Mucosa of descending colon (tissue), 3 donors: ENCODE measurements around the gene PIK3CA. TPM values are rescaled to one million over a fixed set of nuclear protein-coding genes. Genes with fewer than 3 reads are reported as not detected.
"Not testable (repeated sequence)": the region's sequence is repeated elsewhere in the genome, so short reads cannot be mapped to it uniquely, and the experiment has no call there.

Experiments used
- ATAC-seq: fragments of 200-7000 bp; cut with Tn5 transposase; one replicate; pipeline ENCODE4 v1.9.1; 2020; ENCODE audit warnings: mild to moderate bottlenecking, moderate library complexity
- DNase-seq, 3 donors: peaks; one replicate each; pipeline ENCODE4 v3.0.0-alpha.2; 2020
- H3K36me3 ChIP-seq: fragments of 200-600 bp; one replicate; pipeline ENCODE4 v1.8.0; 2021; ENCODE audit warnings: low read depth, mild to moderate bottlenecking
- H3K4me1 ChIP-seq: fragments of 200-600 bp; one replicate; pipeline ENCODE4 v1.8.0; 2021; ENCODE audit warnings: low read depth, mild to moderate bottlenecking
- H3K4me3 ChIP-seq: fragments of 200-600 bp; one replicate; pipeline ENCODE4 v1.8.0; 2021; ENCODE audit warnings: mild to moderate bottlenecking
- H3K9me3 ChIP-seq: fragments of 200-600 bp; one replicate; pipeline ENCODE4 v1.8.0; 2021; ENCODE audit warnings: mild to moderate bottlenecking
- CTCF ChIP-seq: fragments of 200-600 bp; IDR thresholded peaks from one replicate; pipeline ENCODE4 v1.8.0; 2022; ENCODE audit warnings: antibody characterized with exemption, mild to moderate bottlenecking
- intact Hi-C, 2 donors: fragments of 100-400 bp; cut with DNase I in 1 of 2; cut with micrococcal nuclease in 1 of 2; formaldehyde crosslinking; loops; one replicate each; pipeline versions ENCODE4 v1.11.0 to v1.11.1; 2022; cut with DNase I, micrococcal nuclease
- total RNA-seq, 3 donors: library from RNA; stranded (reverse); fragmentation: NEBNext Ultra II Directional in 2 of 3; extraction: Animal tissue kit (Norgen Biotek cat#: 25700) in 2 of 3; gene quantifications; one replicate each; pipeline versions ENCODE4 v1.2.1 to v1.2.4, GENCODE V29; 2021 to 2023
- donor health status: DM: no; HTN: no; CAD: no; lungs with moderate emphysema.
- donor health status: DM: no; HTN: no; CAD: no.
- donor health status: DM: no; HTN: yes; CAD: no.

PIK3CA gene
- total RNA-seq, 3 donors from 2014 or later, result 16.5 to 30.6 (median 19.5) TPM

GRCh38 chr3:179266701-179267211, 118.6 kb downstream of the PIK3CA start:
- no peak overlapping the region for H3K4me3 ChIP-seq
- no peak for TF ChIP-seq CTCF
- intact Hi-C loops, result no loop called here
- ATAC-seq (peak; percentile 30), DNase-seq (no peak)
- H3K9me3 ChIP-seq, result no peaks in the 10 kb centered on the region
- no peaks in the 10 kb centered on the region for H3K36me3 ChIP-seq
- no peaks in the 10 kb centered on the region for H3K4me1 ChIP-seq

- Histone ChIP-seq H3K36me3 (no peaks in the 10 kb centered on the region), H3K4me1 (no peaks in the 10 kb centered on the region), H3K4me3 (no peak overlapping the region), H3K9me3 (no peaks in the 10 kb centered on the region)
- DNase-seq (no peak), ATAC-seq (no peak)
- TF ChIP-seq CTCF, result no peak
- intact Hi-C loops, result no loop called here
These were observed 120.4 kb downstream of the PIK3CA start for GRCh38 chr3:179268400-179269051.

- H3K4me3 ChIP-seq, result no peak overlapping the region
- intact Hi-C loops, result no loop called here
- ATAC-seq (no peak), DNase-seq (no peak)
- no peaks in the 10 kb centered on the region for H3K9me3 ChIP-seq
- TF ChIP-seq CTCF, result no peak
- no peaks in the 10 kb centered on the region for H3K4me1 ChIP-seq
- H3K36me3 ChIP-seq, result no peaks in the 10 kb centered on the region
These were observed 121.1 kb downstream of the PIK3CA start for GRCh38 chr3:179269152-179269707.

- intact Hi-C loops, result no loop called here
- no peak overlapping the region for H3K4me3 ChIP-seq
- no peaks in the 10 kb centered on the region for H3K9me3 ChIP-seq
- ATAC-seq (no peak), DNase-seq (no peak)
- TF ChIP-seq CTCF, result no peak
- H3K4me1 ChIP-seq, result no peaks in the 10 kb centered on the region
- H3K36me3 ChIP-seq, result no peaks in the 10 kb centered on the region
These were observed 124.2 kb downstream of the PIK3CA start for GRCh38 chr3:179272385-179272784.

- H3K4me1 ChIP-seq, ATAC-seq, H3K36me3 ChIP-seq, H3K4me3 ChIP-seq, DNase-seq, H3K9me3 ChIP-seq, intact Hi-C loops: not testable (repeated sequence)
These were observed 126.3 kb downstream of the PIK3CA start for GRCh38 chr3:179274434-179274833.

GRCh38 chr3:179276001-179276400, 127.8 kb downstream of the PIK3CA start:
- intact Hi-C loops, result no loop called here
- H3K36me3 ChIP-seq, result no peaks in the 10 kb centered on the region
- DNase-seq (no peak), ATAC-seq (no peak)
- no peaks in the 10 kb centered on the region for H3K9me3 ChIP-seq
- no peaks in the 10 kb centered on the region for H3K4me1 ChIP-seq
- no peak overlapping the region for H3K4me3 ChIP-seq
- TF ChIP-seq CTCF, result no peak
